ENCODE results near the gene MACROD2.
"Not testable (repeated sequence)": the region's sequence is repeated elsewhere in the genome, so short reads cannot be mapped to it uniquely, and the experiment has no call there.

Gene MACROD2

GRCh38 chr20:14234666-14235295, 239.5 kb downstream of the MACROD2 start:
- DNase-seq (ENCODE audit: extremely low spot score, insufficient read length, low read depth) (no peak), FAIRE-seq (no peak)

- DNase-seq (ENCODE audit: extremely low spot score, insufficient read length, low read depth) (no peak), FAIRE-seq (no peak)
These were observed 240.0 kb downstream of the MACROD2 start for GRCh38 chr20:14235355-14235754.

GRCh38 chr20:14245368-14245970, 250.2 kb downstream of the MACROD2 start:
- FAIRE-seq (no peak), DNase-seq (ENCODE audit: extremely low spot score, insufficient read length, low read depth) (no peak)

GRCh38 chr20:14259689-14260088, 264.4 kb downstream of the MACROD2 start:
- FAIRE-seq (no peak), DNase-seq (ENCODE audit: extremely low spot score, insufficient read length, low read depth) (no peak)

- DNase-seq (ENCODE audit: extremely low spot score, insufficient read length, low read depth) = no peak
- FAIRE-seq = no peak
These were observed 265.1 kb downstream of the MACROD2 start for GRCh38 chr20:14260367-14260766.

GRCh38 chr20:14264869-14265268, 269.6 kb downstream of the MACROD2 start:
- FAIRE-seq (no peak), DNase-seq (ENCODE audit: extremely low spot score, insufficient read length, low read depth) (no peak)

GRCh38 chr20:14266246-14266645, 270.9 kb downstream of the MACROD2 start:
- FAIRE-seq = no peak
- no peak for DNase-seq (ENCODE audit: extremely low spot score, insufficient read length, low read depth)

GRCh38 chr20:14270751-14271150, 275.4 kb downstream of the MACROD2 start:
- FAIRE-seq; DNase-seq (ENCODE audit: extremely low spot score, insufficient read length, low read depth): not testable (repeated sequence)

GRCh38 chr20:14282140-14282539, 286.8 kb downstream of the MACROD2 start:
- FAIRE-seq (no peak), DNase-seq (ENCODE audit: extremely low spot score, insufficient read length, low read depth) (no peak)

GRCh38 chr20:14284443-14284842, 289.1 kb downstream of the MACROD2 start:
- DNase-seq (ENCODE audit: extremely low spot score, insufficient read length, low read depth) (no peak), FAIRE-seq (no peak)

- FAIRE-seq (peak; percentile 26), DNase-seq (ENCODE audit: extremely low spot score, insufficient read length, low read depth) (no peak)
These were observed 293.3 kb downstream of the MACROD2 start for GRCh38 chr20:14288341-14289330.

- DNase-seq (ENCODE audit: extremely low spot score, insufficient read length, low read depth) = no peak
- no peak for FAIRE-seq
These were observed 296.2 kb downstream of the MACROD2 start for GRCh38 chr20:14291502-14291901.

- FAIRE-seq (no peak), DNase-seq (ENCODE audit: extremely low spot score, insufficient read length, low read depth) (no peak)
These were observed 299.9 kb downstream of the MACROD2 start for GRCh38 chr20:14295238-14295637.

- DNase-seq (ENCODE audit: extremely low spot score, insufficient read length, low read depth) (no peak), FAIRE-seq (no peak)
These were observed 300.5 kb downstream of the MACROD2 start for GRCh38 chr20:14295770-14296309.

- no peak for DNase-seq (ENCODE audit: extremely low spot score, insufficient read length, low read depth)
- FAIRE-seq = no peak
These were observed 304.5 kb downstream of the MACROD2 start for GRCh38 chr20:14299831-14300230.

- FAIRE-seq (no peak), DNase-seq (ENCODE audit: extremely low spot score, insufficient read length, low read depth) (no peak)
These were observed 307.8 kb downstream of the MACROD2 start for GRCh38 chr20:14303106-14303505.

- FAIRE-seq = no peak
These were observed 308.3 kb downstream of the MACROD2 start for GRCh38 chr20:14303651-14304050.

GRCh38 chr20:14304472-14304871, 309.2 kb downstream of the MACROD2 start:
- FAIRE-seq = no peak
- DNase-seq (ENCODE audit: extremely low spot score, insufficient read length, low read depth) = no peak

More at GRCh38 chr20:14303651-14304050, 308.3 kb downstream of the MACROD2 start:
- no peak for DNase-seq (ENCODE audit: extremely low spot score, insufficient read length, low read depth)

- DNase-seq (ENCODE audit: extremely low spot score, insufficient read length, low read depth) = no peak
These were observed 312.6 kb downstream of the MACROD2 start for GRCh38 chr20:14307956-14308355.

GRCh38 chr20:14310977-14311627, 315.8 kb downstream of the MACROD2 start:
- FAIRE-seq (no peak), DNase-seq (ENCODE audit: extremely low spot score, insufficient read length, low read depth) (no peak)

More at GRCh38 chr20:14307956-14308355, 312.6 kb downstream of the MACROD2 start:
- no peak for FAIRE-seq

Measured in GM18507 (cell line).